SH-SY5Y (cell line): Measurements from ENCODE around the gene GIGYF2.

ENCODE experiments used
- GATA2 ChIP-seq: IDR thresholded peaks from 2 replicates; pipeline ENCODE4 v1.6.1; 2011; ENCODE audit warnings: mild to moderate bottlenecking, low read depth, low read length
- GATA3 ChIP-seq: IDR thresholded peaks from 2 replicates; pipeline ENCODE4 v1.6.1; 2011; ENCODE audit warnings: low read depth, mild to moderate bottlenecking, low read length, moderate library complexity

DNA sequence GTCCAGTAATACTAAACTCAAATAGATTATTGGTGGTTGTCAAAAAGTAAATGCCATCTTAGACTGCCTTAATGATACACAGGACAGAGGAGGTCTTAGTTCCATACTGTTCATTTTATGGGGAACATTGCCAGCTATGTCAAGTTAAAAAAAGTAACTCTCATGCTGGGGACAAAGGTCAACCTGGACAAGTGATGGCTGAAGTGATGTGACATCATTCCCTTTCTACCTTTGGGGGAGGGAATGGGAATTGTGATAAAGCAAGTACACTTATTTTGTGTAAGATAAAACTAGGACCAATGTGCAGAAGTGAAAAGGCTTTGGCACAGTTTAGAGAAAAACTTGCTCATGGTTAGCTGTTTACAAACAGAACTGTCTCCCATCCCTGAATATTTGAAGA lies 148.9 kb downstream of the GIGYF2 start:
- TF ChIP-seq GATA3: no peak
- no peak for TF ChIP-seq GATA2
